OCI-LY1 (cell line): ENCODE measurements around the gene IL17RE.

ENCODE experiments used
- CTCF ChIP-seq: fragments of 200-600 bp; sonication (generic), shearing (Covaris generic); IDR thresholded peaks from 2 replicates; pipeline ENCODE4 v1.5.1; 2017; ENCODE audit warnings: mild to moderate bottlenecking, antibody characterized with exemption, low read length, moderate library complexity, mixed read lengths
- EZH2 ChIP-seq: fragments of 200-600 bp; sonication (generic), shearing (Covaris generic); IDR thresholded peaks from 2 replicates; pipeline ENCODE4 v1.8.0; 2017; ENCODE audit warnings: borderline replicate concordance, mixed run types, mild to moderate bottlenecking, antibody characterized with exemption, low read length, moderate library complexity, mixed read lengths

- TF ChIP-seq EZH2, result no peak
- no peak for TF ChIP-seq CTCF
Observed at GRCh38 chr3:9875448-9875847, 27.2 kb upstream of the IL17RE start.
